ENCODE data around the gene UGT1A10. TPM values are rescaled to one million over a fixed set of nuclear protein-coding genes. Genes with fewer than 3 reads are reported as not detected.
A peak's percentile ranks its signal among the peaks of the same experiment; 100 is the strongest.

UGT1A10 gene
- total RNA-seq, 1 donor from 2014 or later: not detected

DNA sequence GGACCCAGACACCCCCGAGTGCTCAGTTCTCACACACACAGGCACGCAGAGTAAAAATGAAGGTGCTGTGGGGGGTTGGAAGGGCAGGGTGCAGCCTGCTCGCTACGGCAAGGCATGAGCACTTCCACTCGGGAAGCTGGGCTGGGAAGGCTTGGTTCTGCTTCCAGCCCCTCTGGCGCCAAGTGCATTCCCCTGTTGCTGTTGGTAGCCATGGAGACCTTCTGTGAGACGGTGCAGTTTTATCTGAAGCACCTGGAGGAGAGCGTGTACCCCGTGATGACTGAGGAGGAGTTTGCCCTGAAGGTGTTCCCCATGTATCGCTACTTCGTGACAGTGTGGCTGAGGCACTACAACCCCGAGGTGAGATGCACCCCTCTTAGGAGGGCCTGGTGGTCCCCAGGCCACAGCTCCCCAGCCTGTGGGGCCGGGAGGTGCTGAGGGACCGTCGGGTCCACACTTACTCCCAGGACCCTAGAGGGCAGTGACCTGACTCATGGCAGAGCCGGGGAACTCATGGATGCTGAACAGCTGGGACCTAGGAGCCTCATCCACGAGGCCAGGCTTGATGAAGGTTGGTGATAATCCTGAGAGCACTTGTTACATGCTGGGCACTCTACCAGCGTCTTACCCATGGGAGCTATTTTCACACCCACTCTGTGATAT lies 157.3 kb downstream of the UGT1A10 start:
- H3K27ac Mint-ChIP-seq (ENCODE audit: unreplicated experiment): no peak overlapping the region
- TF ChIP-seq, protein P1, sequence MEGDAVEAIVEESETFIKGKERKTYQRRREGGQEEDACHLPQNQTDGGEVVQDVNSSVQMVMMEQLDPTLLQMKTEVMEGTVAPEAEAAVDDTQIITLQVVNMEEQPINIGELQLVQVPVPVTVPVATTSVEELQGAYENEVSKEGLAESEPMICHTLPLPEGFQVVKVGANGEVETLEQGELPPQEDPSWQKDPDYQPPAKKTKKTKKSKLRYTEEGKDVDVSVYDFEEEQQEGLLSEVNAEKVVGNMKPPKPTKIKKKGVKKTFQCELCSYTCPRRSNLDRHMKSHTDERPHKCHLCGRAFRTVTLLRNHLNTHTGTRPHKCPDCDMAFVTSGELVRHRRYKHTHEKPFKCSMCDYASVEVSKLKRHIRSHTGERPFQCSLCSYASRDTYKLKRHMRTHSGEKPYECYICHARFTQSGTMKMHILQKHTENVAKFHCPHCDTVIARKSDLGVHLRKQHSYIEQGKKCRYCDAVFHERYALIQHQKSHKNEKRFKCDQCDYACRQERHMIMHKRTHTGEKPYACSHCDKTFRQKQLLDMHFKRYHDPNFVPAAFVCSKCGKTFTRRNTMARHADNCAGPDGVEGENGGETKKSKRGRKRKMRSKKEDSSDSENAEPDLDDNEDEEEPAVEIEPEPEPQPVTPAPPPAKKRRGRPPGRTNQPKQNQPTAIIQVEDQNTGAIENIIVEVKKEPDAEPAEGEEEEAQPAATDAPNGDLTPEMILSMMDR (IDR thresholded peaks at IDR 0.05; ENCODE audit: unreplicated experiment): no peak
- no peak overlapping the region for H3K4me3 Mint-ChIP-seq (ENCODE audit: unreplicated experiment)
- peaks cover 12% of the 10 kb centered on the region for H3K27me3 Mint-ChIP-seq (ENCODE audit: unreplicated experiment)
- no peaks in the 10 kb centered on the region for H3K9me3 Mint-ChIP-seq (ENCODE audit: unreplicated experiment)
- no peaks in the 10 kb centered on the region for H3K4me1 Mint-ChIP-seq (ENCODE audit: unreplicated experiment)
- peaks cover 17% of the 10 kb centered on the region for H3K36me3 Mint-ChIP-seq (ENCODE audit: low read depth, unreplicated experiment)
- no peak for DNase-seq (ENCODE audit: low spot score)

DNA sequence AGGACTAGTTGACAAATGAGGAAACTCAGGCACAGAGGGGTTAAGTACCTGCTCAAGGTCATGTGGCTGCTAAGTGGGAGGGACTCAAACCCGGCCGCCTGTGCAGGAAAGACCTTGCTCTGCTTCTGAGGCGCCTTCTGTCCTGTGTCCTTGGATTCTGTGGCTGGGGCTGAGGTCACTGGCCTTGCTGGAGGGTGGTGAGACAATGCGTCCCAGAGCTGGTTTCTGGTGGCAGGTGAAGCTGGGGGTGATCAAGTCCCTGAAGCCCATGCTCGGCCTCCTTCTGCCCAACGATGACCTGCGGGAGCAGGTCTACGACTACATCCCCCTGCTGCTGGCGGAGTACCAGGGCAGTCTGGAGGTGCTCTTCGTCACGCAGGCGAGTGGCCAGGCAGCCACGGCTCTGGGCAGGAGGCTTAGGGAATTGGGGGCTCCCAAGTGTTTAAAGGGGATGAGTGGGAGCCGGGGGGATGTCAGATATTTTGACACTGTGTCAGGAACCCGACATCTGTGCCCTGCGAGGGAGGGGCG lies 157.9 kb downstream of the UGT1A10 start:
- no peak overlapping the region for H3K4me3 Mint-ChIP-seq (ENCODE audit: unreplicated experiment)
- no peak for DNase-seq (ENCODE audit: low spot score)
- H3K27me3 Mint-ChIP-seq (ENCODE audit: unreplicated experiment): peaks cover 14% of the 10 kb centered on the region
- H3K4me1 Mint-ChIP-seq (ENCODE audit: unreplicated experiment): no peaks in the 10 kb centered on the region
- peaks cover 14% of the 10 kb centered on the region for H3K36me3 Mint-ChIP-seq (ENCODE audit: low read depth, unreplicated experiment)
- TF ChIP-seq, protein P1 (IDR thresholded peaks at IDR 0.05; ENCODE audit: unreplicated experiment): no peak
- H3K9me3 Mint-ChIP-seq (ENCODE audit: unreplicated experiment): no peaks in the 10 kb centered on the region
- no peak overlapping the region for H3K27ac Mint-ChIP-seq (ENCODE audit: unreplicated experiment)

DNA sequence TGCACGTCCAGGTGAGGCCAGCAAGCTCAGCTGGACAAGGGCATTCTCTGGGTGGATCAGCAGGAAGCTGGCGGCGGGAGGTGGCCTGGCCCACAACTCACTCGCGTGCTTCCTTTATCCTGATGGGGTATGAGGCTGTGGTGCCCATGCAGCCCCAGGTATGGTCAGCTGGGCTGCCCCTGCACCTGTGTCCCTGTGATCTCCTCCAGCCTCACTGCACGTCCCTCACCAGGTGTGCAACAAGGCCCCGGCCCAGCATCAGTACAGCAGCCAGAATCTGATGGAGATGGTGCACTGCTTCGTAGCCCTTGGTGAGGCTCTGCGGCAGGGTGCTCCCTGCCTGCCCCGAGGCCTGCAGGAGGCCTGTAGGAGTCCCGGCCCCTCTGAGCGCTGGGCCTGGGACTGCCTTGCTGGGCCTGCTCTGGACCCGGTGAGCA lies 159.5 kb downstream of the UGT1A10 start:
- Mint-ChIP-seq H3K9me3 (ENCODE audit: unreplicated experiment) (no peaks in the 10 kb centered on the region), H3K27me3 (ENCODE audit: unreplicated experiment) (peaks cover 17% of the 10 kb centered on the region), H3K36me3 (ENCODE audit: low read depth, unreplicated experiment) (peaks cover 7% of the 10 kb centered on the region), H3K4me3 (ENCODE audit: unreplicated experiment) (no peak overlapping the region), H3K4me1 (ENCODE audit: unreplicated experiment) (no peaks in the 10 kb centered on the region), H3K27ac (ENCODE audit: unreplicated experiment) (no peak overlapping the region)
- TF ChIP-seq, protein P1 (IDR thresholded peaks at IDR 0.05; ENCODE audit: unreplicated experiment): no peak
- DNase-seq (ENCODE audit: low spot score): no peak

DNA sequence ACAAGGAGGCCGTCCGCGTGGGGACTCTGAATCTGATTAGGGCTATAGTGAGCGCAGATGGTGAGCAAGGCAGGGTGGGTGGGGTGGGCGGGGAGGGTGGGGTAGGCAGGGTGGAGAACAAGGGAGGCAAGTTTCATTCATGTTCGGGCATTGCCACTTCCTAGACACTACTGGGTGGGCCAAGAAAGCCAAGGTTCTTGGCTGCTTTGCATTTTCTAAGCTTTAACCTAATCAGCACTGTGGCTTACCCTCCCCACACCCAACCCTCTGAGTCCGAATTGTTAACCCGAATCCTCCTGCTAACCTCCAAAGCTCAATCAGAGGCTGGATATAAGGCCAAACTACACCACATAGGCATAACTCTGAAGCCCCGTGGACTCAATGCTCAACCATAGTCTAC lies 160.0 kb downstream of the UGT1A10 start:
- no peak for DNase-seq (ENCODE audit: low spot score)
- Mint-ChIP-seq H3K27ac (ENCODE audit: unreplicated experiment) (no peak overlapping the region), H3K4me3 (ENCODE audit: unreplicated experiment) (no peak overlapping the region), H3K27me3 (ENCODE audit: unreplicated experiment) (peaks cover 16% of the 10 kb centered on the region), H3K36me3 (ENCODE audit: low read depth, unreplicated experiment) (peaks cover 5% of the 10 kb centered on the region), H3K4me1 (ENCODE audit: unreplicated experiment) (no peaks in the 10 kb centered on the region), H3K9me3 (ENCODE audit: unreplicated experiment) (no peaks in the 10 kb centered on the region)
- TF ChIP-seq, protein P1 (IDR thresholded peaks at IDR 0.05; ENCODE audit: unreplicated experiment): no peak

DNA sequence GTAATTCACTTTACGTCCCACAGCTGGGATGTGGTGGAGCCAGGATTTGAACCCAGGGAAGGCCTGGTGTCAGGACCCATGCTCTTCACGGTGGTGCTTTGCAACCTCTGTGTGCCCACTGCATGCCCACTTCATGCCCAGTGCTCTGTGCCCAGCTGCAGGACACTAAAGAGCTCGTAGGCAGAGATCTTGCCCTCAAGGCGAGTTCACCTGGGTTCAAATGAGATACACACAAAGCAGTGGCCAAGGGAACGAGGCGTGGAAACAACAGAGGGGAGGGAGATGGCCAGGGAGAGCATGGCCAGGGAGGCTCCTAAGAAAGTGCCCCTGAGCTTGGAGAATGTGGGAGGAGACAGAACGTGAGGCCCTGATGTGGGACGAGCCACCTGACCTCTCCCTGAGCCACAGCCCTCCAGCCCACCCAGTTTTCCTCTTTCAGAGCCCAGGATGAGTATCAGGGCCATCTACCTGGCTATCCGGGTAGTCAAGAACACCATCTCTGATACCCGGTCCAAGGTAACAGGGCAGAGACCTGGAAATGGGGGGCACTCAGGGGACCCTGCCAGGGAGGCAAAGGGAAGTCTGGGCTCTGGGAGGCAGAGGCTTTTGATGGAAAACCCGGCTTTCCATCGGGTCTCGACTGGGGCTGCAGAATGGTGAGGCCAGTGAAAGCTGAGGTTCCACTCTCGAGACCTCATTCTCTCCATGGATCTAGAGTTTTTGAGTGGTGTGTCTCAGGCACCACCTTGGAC lies 162.3 kb downstream of the UGT1A10 start:
- H3K36me3 Mint-ChIP-seq (ENCODE audit: low read depth, unreplicated experiment): no peaks in the 10 kb centered on the region
- DNase-seq (ENCODE audit: low spot score): no peak
- H3K27me3 Mint-ChIP-seq (ENCODE audit: unreplicated experiment): peaks cover 14% of the 10 kb centered on the region

More for the DNA sequence above, 162.3 kb downstream of the UGT1A10 start:
- H3K4me3 Mint-ChIP-seq (ENCODE audit: unreplicated experiment): no peak overlapping the region
- H3K27ac Mint-ChIP-seq (ENCODE audit: unreplicated experiment): peak overlapping the region; percentile 44
- TF ChIP-seq, protein P1 (IDR thresholded peaks at IDR 0.05; ENCODE audit: unreplicated experiment): no peak
- no peaks in the 10 kb centered on the region for H3K9me3 Mint-ChIP-seq (ENCODE audit: unreplicated experiment)
- H3K4me1 Mint-ChIP-seq (ENCODE audit: unreplicated experiment): no peaks in the 10 kb centered on the region
